ENCODE results near the gene TARS3. TPM values are rescaled to one million over a fixed set of nuclear protein-coding genes. Genes with fewer than 3 reads are reported as not detected.

Gene TARS3
- total RNA-seq, 1 donor from 2014 or later, result 21.2 TPM

DNA sequence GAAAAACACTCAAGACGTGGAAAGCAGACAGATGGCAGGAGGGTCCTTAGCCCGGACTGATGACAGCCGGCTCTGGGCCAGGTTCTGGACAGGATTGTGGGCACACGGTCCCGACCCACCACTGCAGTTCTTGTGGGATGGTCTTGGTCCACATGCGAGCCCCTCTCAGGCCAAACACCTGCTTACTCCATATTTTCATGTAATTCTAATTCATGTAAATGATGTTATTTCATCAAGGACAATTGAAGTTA, 104.7 kb downstream of the TARS3 start:
- H3F3A ChIP-seq (ENCODE audit: low read depth), result no peaks in the 10 kb centered on the region
- Mint-ChIP-seq H3K27me3 (ENCODE audit: insufficient read depth, low read depth) (peaks cover 3% of the 10 kb centered on the region), H3K27ac (no peak overlapping the region), H3K4me1 (peaks cover 43% of the 10 kb centered on the region), H3K4me3 (no peak overlapping the region), H3K36me3 (peaks cover 13% of the 10 kb centered on the region), H3K9me3 (peaks cover 18% of the 10 kb centered on the region)
- H3K9me3 ChIP-seq (ENCODE audit: low read depth), result peaks cover 5% of the 10 kb centered on the region
- no peaks in the 10 kb centered on the region for H4K20me1 ChIP-seq (ENCODE audit: low read depth)
- H2AFZ ChIP-seq (replicated peaks), result no peak overlapping the region
- no peaks in the 10 kb centered on the region for H3K36me3 ChIP-seq
- H3K27ac ChIP-seq, result no peak overlapping the region
- no peak overlapping the region for H3K9ac ChIP-seq
- H3K4me3 ChIP-seq, result no peak overlapping the region
- no peaks in the 10 kb centered on the region for H3K79me2 ChIP-seq (ENCODE audit: low read depth)
- no peak overlapping the region for H3K4me2 ChIP-seq
- TF ChIP-seq EZH2 (IDR thresholded peaks at IDR 0.05) (no peak), EZH2phosphoT487 (IDR thresholded peaks at IDR 0.05) (no peak)
- TF ChIP-seq, protein P1, sequence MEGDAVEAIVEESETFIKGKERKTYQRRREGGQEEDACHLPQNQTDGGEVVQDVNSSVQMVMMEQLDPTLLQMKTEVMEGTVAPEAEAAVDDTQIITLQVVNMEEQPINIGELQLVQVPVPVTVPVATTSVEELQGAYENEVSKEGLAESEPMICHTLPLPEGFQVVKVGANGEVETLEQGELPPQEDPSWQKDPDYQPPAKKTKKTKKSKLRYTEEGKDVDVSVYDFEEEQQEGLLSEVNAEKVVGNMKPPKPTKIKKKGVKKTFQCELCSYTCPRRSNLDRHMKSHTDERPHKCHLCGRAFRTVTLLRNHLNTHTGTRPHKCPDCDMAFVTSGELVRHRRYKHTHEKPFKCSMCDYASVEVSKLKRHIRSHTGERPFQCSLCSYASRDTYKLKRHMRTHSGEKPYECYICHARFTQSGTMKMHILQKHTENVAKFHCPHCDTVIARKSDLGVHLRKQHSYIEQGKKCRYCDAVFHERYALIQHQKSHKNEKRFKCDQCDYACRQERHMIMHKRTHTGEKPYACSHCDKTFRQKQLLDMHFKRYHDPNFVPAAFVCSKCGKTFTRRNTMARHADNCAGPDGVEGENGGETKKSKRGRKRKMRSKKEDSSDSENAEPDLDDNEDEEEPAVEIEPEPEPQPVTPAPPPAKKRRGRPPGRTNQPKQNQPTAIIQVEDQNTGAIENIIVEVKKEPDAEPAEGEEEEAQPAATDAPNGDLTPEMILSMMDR (IDR thresholded peaks at IDR 0.05), result no peak
- no peaks in the 10 kb centered on the region for H3K27me3 ChIP-seq
- no peak for DNase-seq (ENCODE audit: low spot score)
- peaks cover 16% of the 10 kb centered on the region for H3K4me1 ChIP-seq

DNA sequence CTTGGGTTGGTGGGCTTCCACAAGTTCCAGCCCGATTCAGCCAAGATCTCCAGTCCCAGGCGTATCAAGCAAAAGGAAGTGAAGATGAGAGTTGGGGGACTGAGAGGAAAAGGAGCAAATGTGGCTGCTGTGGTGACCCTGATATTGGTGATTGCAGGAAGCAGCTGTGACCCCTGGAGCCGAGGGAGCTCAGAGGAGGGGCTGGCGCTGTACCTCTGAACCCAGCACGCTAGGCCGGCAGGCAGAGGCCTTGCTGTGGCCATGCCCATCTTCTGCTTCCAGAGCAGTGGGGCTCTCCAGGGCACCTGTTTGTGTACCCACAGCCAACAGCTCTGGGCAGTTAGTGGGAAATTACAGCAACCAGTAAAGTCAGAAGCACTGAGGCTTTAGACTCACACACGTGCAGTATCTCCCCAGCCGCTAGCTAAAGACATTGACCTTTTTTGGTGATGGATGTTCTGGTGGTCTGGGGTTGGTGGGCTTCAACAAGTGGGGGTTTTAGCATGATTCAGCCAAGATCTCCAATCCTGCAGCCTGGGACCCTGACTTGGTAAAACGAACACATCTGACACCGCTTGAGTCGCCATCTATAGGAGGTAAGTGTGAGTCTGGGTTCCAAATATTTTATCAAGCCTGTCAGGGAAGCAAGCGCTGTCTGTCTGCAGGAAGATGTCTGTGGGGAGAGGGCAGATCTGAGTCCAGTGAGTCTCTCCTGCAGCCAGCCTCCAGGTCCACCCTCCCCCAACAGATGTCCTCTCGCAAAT, 105.2 kb downstream of the TARS3 start:
- no peaks in the 10 kb centered on the region for H3K27me3 ChIP-seq
- no peaks in the 10 kb centered on the region for H3K36me3 ChIP-seq
- TF ChIP-seq EZH2 (IDR thresholded peaks at IDR 0.05) (no peak), EZH2phosphoT487 (IDR thresholded peaks at IDR 0.05) (no peak)
- TF ChIP-seq, protein P1 (IDR thresholded peaks at IDR 0.05), result no peak
- H3F3A ChIP-seq (ENCODE audit: low read depth), result no peaks in the 10 kb centered on the region
- no peaks in the 10 kb centered on the region for H4K20me1 ChIP-seq (ENCODE audit: low read depth)
- no peak for DNase-seq (ENCODE audit: low spot score)
- H3K27ac ChIP-seq, result no peak overlapping the region
- Mint-ChIP-seq H3K4me1 (peaks cover 48% of the 10 kb centered on the region), H3K36me3 (peaks cover 11% of the 10 kb centered on the region), H3K27me3 (ENCODE audit: insufficient read depth, low read depth) (peaks cover 3% of the 10 kb centered on the region), H3K4me3 (no peak overlapping the region), H3K9me3 (peaks cover 14% of the 10 kb centered on the region), H3K27ac (no peak overlapping the region)
- no peaks in the 10 kb centered on the region for H3K79me2 ChIP-seq (ENCODE audit: low read depth)
- no peak overlapping the region for H3K4me3 ChIP-seq
- peaks cover 5% of the 10 kb centered on the region for H3K9me3 ChIP-seq (ENCODE audit: low read depth)
- no peak overlapping the region for H2AFZ ChIP-seq (replicated peaks)
- H3K4me1 ChIP-seq, result peaks cover 21% of the 10 kb centered on the region
- H3K4me2 ChIP-seq, result no peak overlapping the region
- no peak overlapping the region for H3K9ac ChIP-seq

DNA sequence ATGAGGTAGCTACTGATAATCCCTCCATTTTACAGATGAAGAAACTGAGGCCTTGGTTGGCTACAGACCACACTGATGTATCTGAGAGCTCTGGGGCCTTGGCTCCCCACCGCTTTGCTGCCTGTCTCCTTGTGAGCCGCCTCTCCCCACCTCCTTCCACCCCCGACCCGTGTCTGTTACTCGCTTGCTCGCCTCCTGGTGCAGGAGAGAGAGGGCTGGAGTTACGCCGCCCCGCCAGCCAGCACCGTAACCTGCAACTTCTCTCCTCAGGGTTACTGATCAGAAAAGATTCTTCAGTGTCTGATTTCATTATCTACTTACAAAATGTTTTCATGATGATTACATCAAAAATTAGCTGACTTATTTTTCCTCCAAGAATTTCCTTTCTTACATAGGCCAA, 106.2 kb downstream of the TARS3 start:
- Histone ChIP-seq H3K9ac (no peak overlapping the region), H2AFZ (replicated peaks) (no peak overlapping the region), H3F3A (ENCODE audit: low read depth) (no peaks in the 10 kb centered on the region), H3K4me3 (no peak overlapping the region), H3K4me2 (no peak overlapping the region), H3K9me3 (ENCODE audit: low read depth) (peaks cover under 1% of the 10 kb centered on the region), H3K36me3 (no peaks in the 10 kb centered on the region), H3K4me1 (peaks cover 24% of the 10 kb centered on the region), H3K27me3 (no peaks in the 10 kb centered on the region), H4K20me1 (ENCODE audit: low read depth) (no peaks in the 10 kb centered on the region), H3K27ac (no peak overlapping the region), H3K79me2 (ENCODE audit: low read depth) (no peaks in the 10 kb centered on the region)
- no peak overlapping the region for H3K4me3 Mint-ChIP-seq
- TF ChIP-seq EZH2 (IDR thresholded peaks at IDR 0.05) (no peak), EZH2phosphoT487 (IDR thresholded peaks at IDR 0.05) (no peak)
- TF ChIP-seq, protein P1 (IDR thresholded peaks at IDR 0.05), result no peak
- H3K9me3 Mint-ChIP-seq, result peaks cover 6% of the 10 kb centered on the region
- H3K27ac Mint-ChIP-seq, result no peak overlapping the region
- H3K27me3 Mint-ChIP-seq (ENCODE audit: insufficient read depth, low read depth), result peaks cover 3% of the 10 kb centered on the region
- no peak for DNase-seq (ENCODE audit: low spot score)
- peaks cover 55% of the 10 kb centered on the region for H3K4me1 Mint-ChIP-seq
- H3K36me3 Mint-ChIP-seq, result peaks cover 5% of the 10 kb centered on the region
